HepG2 (cell line): ENCODE results near the gene RAPGEF6. TPM values are rescaled to one million over a fixed set of nuclear protein-coding genes. Genes with fewer than 3 reads are reported as not detected.

ENCODE experiments used
- ATAC-seq: fragments of 200-7000 bp; cut with Tn5 transposase; 3 replicates; pipeline ENCODE4 v1.9.1; 2020; ENCODE audit warnings: mild to moderate bottlenecking, moderate library complexity
- BruUV-seq: library from RNA; stranded (reverse); fragments of 400-500 nt; replicated peaks from 2 replicates; lab custom pipeline; 2021; lab: Mats Ljungman, UMichigan
- CTCF ChIA-PET: fragments of 300-600 bp; formaldehyde crosslinking; extraction: SDS; loops from one replicate; lab custom pipeline; 2021; ENCODE audit warnings: low total read pairs, inconsistent platforms, low intra/inter-chr PET ratio; lab: Yijun Ruan, JAX
- POLR2A ChIA-PET: fragments of 350-600 bp; sonication (Branson Sonifier 250); formaldehyde crosslinking; loops from one replicate; lab custom pipeline; 2020; ENCODE audit warnings: antibody characterized with exemption, inconsistent platforms; lab: Yijun Ruan, JAX
- DNase-seq: peaks from one replicate; pipeline ENCODE4 v3.0.0-alpha.2; 2015; ENCODE audit warnings: low spot score
- FAIRE-seq: peaks from 3 replicates; lab custom pipeline; 2011; peaks lifted over from hg19 to GRCh38; lab: Jason Lieb, UNC
- H2AFZ ChIP-seq: one replicate; pipeline ENCODE4 v1.6.1; 2011; ENCODE audit warnings: low read length, inconsistent platforms
- H3K27ac ChIP-seq: fragments of 300-600 bp; 3 replicates; pipeline ENCODE4 v1.8.0; 2011; ENCODE audit warnings: mixed run types, mild to moderate bottlenecking, mixed read lengths, low read length, inconsistent platforms; ENCODE audit not compliant: insufficient read depth; ENCODE audit errors: extremely low read length
- H3K27me3 ChIP-seq, 2 experiments: fragments of 200-600 bp in 1 of 2; 2 replicates in 1 of 2; 3 replicates in 1 of 2; pipeline versions ENCODE4 v1.6.0 to v1.8.0; 2011; ENCODE audit warnings: low read length in 2 of 2, mild to moderate bottlenecking in 2 of 2, moderate library complexity in 2 of 2, inconsistent platforms in 1 of 2; ENCODE audit not compliant: insufficient read depth in 2 of 2, control insufficient read depth in 1 of 2
- H3K36me3 ChIP-seq, 2 experiments: fragments of 200-600 bp in 1 of 2; replicated peaks in 1 of 2; 2 replicates in 1 of 2; 3 replicates in 1 of 2; pipeline versions ENCODE4 v1.5.1 to v1.8.0; 2011; ENCODE audit warnings: low read length in 2 of 2, inconsistent platforms in 1 of 2; ENCODE audit not compliant: insufficient read depth in 2 of 2, control insufficient read depth in 1 of 2
- H3K4me1 ChIP-seq: 2 replicates; pipeline ENCODE4 v1.5.1; 2012; ENCODE audit warnings: low read length, inconsistent platforms; ENCODE audit not compliant: insufficient read depth
- H3K4me2 ChIP-seq: 2 replicates; pipeline ENCODE4 v1.6.0; 2011; ENCODE audit warnings: low read depth, low read length, inconsistent platforms
- H3K4me3 ChIP-seq, 3 experiments: fragments of 200-600 bp in 1 of 3; sonication (generic), shearing (Covaris generic) in 1 of 3; replicated peaks in 1 of 3; 2 replicates each; pipeline ENCODE4 v1.5.1; 2011 to 2016; ENCODE audit warnings: low read length in 3 of 3, inconsistent platforms in 2 of 3, low read depth in 2 of 3, mild to moderate bottlenecking in 2 of 3, control low read depth in 1 of 3, mixed read lengths in 1 of 3; ENCODE audit not compliant: insufficient read depth in 1 of 3
- H3K79me2 ChIP-seq: one replicate; pipeline ENCODE4 v1.6.1; 2011; ENCODE audit warnings: low read length, inconsistent platforms; ENCODE audit not compliant: insufficient read depth
- H3K9ac ChIP-seq: 2 replicates; pipeline ENCODE4 v1.6.0; 2011; ENCODE audit warnings: mild to moderate bottlenecking, low read depth, low read length, inconsistent platforms; ENCODE audit not compliant: insufficient read depth
- H3K9me3 ChIP-seq: 2 replicates; pipeline ENCODE4 v1.5.1; 2012; ENCODE audit warnings: mild to moderate bottlenecking, low read length
- H4K20me1 ChIP-seq: 2 replicates; pipeline ENCODE4 v1.6.0; 2011; ENCODE audit warnings: inconsistent platforms, mild to moderate bottlenecking, low read length, moderate library complexity; ENCODE audit not compliant: insufficient read depth
- FOXP1 ChIP-seq, 2 experiments: fragments of 450-650 bp in 1 of 2; IDR thresholded peaks; 2 replicates each; pipeline ENCODE4 v1.6.1; 2017 to 2018; ENCODE audit warnings: antibody characterized with exemption in 1 of 2
- ZBTB43 ChIP-seq: sonication (generic); formaldehyde crosslinking; conservative IDR thresholded peaks from 2 replicates; pipeline ENCODE4 v1.4.0; 2020; ENCODE audit warnings: missing genetic modification reagents
- ZNF343 ChIP-seq: sonication (generic); formaldehyde crosslinking; IDR thresholded peaks from 2 replicates; pipeline ENCODE4 v1.4.0; 2020; ENCODE audit warnings: mild to moderate bottlenecking, missing genetic modification reagents
- ZNF552 ChIP-seq: sonication (generic); formaldehyde crosslinking; IDR thresholded peaks from 2 replicates; pipeline ENCODE4 v1.9.0; 2022; ENCODE audit warnings: missing genetic modification reagents, mild to moderate bottlenecking, borderline replicate concordance
- ZNF678 ChIP-seq: sonication (generic); formaldehyde crosslinking; IDR thresholded peaks from 2 replicates; pipeline ENCODE4 v1.4.0; 2020; ENCODE audit warnings: mild to moderate bottlenecking, missing genetic modification reagents
- WGBS: methylation state at CpG from one replicate; pipeline ENCODE4 v1.1.6; 2017; ENCODE audit warnings: low lambda C conversion rate; 5-methylcytosine and 5-hydroxymethylcytosine counted together
- in situ Hi-C: cut with HindIII; loops from 2 replicates; pipeline ENCODE4 v1.10.0; 2017; ENCODE audit warnings: low pct_unique_long_range_greater_than_20kb; ENCODE audit not compliant: extremely low pct_ligation_motif_present
- intact Hi-C: fragments of 100-400 bp; cut with micrococcal nuclease; formaldehyde crosslinking; loops from one replicate; pipeline ENCODE4 v1.10.0; 2022; ENCODE audit not compliant: unreplicated experiment
- polyA plus RNA-seq, 8 experiments: library from polyadenylated mRNA; depleted of rRNA in 3 of 8; stranded (reverse) in 7 of 8; unstranded in 1 of 8; fragments of >200 nt; fragmentation: Illumina TruSeq in 4 of 8; extraction: Trizol in 4 of 8; gene quantifications; 2 replicates each; pipeline versions ENCODE4 v1.2.1 to v1.2.3, GENCODE V29; 2011 to 2016; ENCODE audit warnings: low read depth in 4 of 8, missing spikeins in 1 of 8, mixed read lengths in 1 of 8; ENCODE audit not compliant: insufficient read depth in 1 of 8
- total RNA-seq, 5 experiments: library from RNA; depleted of rRNA; stranded (reverse); fragments of >200 nt; fragmentation: Illumina TruSeq; extraction: Trizol; gene quantifications; 2 replicates each; pipeline ENCODE4 v1.2.3, GENCODE V29; 2016; ENCODE audit warnings: low read depth in 1 of 5
- TF ChIP-seq, protein P1 (sequence below): fragments of 450-650 bp; IDR thresholded peaks from 2 replicates; pipeline ENCODE4 v1.6.1; 2017

Gene RAPGEF6
- total and polyA plus RNA-seq, 2 of the 13 experiments (the other 11 are each of a cell fraction or from before 2014, with no cell fraction given) = 7.7 to 24.6 TPM

- H3K9ac ChIP-seq = no peak overlapping the region
- BruUV-seq = no TSS peak
- TF ChIP-seq ZNF343 (CRISPR knock-in tag) (no peak), ZNF678 (no peak)
- TF ChIP-seq, all 625 proteins: peak for 0
- POLR2A ChIA-PET = no interaction called here
- H3K4me1 ChIP-seq = peaks cover 11% of the 10 kb centered on the region
- in situ Hi-C loops = no loop called here
- ATAC-seq = peak; percentile 34
- H2AFZ ChIP-seq = no peak overlapping the region
- DNase-seq = no peak
- no peak overlapping the region for H3K4me2 ChIP-seq
- peaks cover 0 to 7% of the 10 kb centered on the region in 2 experiments; a peak in 3 of 5 replicates for H3K36me3 ChIP-seq
- intact Hi-C loops = no loop called here
- WGBS = 94% methylated on average over 2 of the region's 2 CpGs
- no peak overlapping the region for H3K4me3 ChIP-seq
- no peak overlapping the region for H3K27ac ChIP-seq
- no peaks in the 10 kb centered on the region for H3K27me3 ChIP-seq
- H4K20me1 ChIP-seq = no peaks in the 10 kb centered on the region
- peaks cover 13% of the 10 kb centered on the region; the same call in 1 of the 2 replicates for H3K9me3 ChIP-seq
- FAIRE-seq = no peak
- CTCF ChIA-PET = no interaction called here
- H3K79me2 ChIP-seq = no peaks in the 10 kb centered on the region
Measured at GRCh38 chr5:131406076-131406475, 229.0 kb downstream of the RAPGEF6 start.

DNA sequence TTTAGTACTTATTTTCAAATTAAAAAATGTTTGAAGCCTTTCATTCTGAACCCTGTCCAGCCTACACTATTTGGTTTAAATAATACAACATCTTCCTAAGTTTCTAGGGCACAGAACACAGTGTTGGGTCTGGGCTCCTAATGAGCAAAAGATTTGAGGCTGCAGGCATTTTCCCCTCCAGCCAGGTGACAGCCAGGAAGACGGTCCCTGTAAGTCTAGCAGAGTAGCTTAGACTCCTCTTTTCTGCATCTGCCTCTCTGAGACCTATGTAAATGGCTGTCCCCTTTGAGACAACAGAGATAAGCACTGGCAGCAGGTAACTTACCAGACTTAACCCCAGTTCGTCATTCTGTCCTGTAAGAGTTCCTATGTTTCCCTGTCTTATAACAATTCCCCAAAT lies 229.4 kb downstream of the RAPGEF6 start:
- no peak for TF ChIP-seq ZNF552 (CRISPR knock-in tag)
- TF ChIP-seq FOXP1 (IDR thresholded peaks at IDR 0.05) = no peak
- TF ChIP-seq FOXP1 (CRISPR knock-in tag; IDR thresholded peaks at IDR 0.05) = no peak
- TF ChIP-seq ZNF678 = no peak
- TF ChIP-seq, protein P1, sequence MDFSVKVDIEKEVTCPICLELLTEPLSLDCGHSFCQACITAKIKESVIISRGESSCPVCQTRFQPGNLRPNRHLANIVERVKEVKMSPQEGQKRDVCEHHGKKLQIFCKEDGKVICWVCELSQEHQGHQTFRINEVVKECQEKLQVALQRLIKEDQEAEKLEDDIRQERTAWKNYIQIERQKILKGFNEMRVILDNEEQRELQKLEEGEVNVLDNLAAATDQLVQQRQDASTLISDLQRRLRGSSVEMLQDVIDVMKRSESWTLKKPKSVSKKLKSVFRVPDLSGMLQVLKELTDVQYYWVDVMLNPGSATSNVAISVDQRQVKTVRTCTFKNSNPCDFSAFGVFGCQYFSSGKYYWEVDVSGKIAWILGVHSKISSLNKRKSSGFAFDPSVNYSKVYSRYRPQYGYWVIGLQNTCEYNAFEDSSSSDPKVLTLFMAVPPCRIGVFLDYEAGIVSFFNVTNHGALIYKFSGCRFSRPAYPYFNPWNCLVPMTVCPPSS = no peak
- no peak for TF ChIP-seq ZBTB43 (CRISPR knock-in tag)
- intact Hi-C loops = no loop called here
- Histone ChIP-seq H3K4me3 (no peak overlapping the region), H3K36me3 (peaks cover 0 to 7% of the 10 kb centered on the region in 2 experiments; a peak in 3 of 5 replicates), H3K4me1 (peaks cover 11% of the 10 kb centered on the region), H3K27ac (no peak overlapping the region), H3K27me3 (no peaks in the 10 kb centered on the region), H2AFZ (no peak overlapping the region), H3K4me2 (no peak overlapping the region), H3K9ac (no peak overlapping the region), H3K79me2 (no peaks in the 10 kb centered on the region), H3K9me3 (peaks cover 13% of the 10 kb centered on the region; the same call in 1 of the 2 replicates), H4K20me1 (no peaks in the 10 kb centered on the region)
- no peak for DNase-seq
- no TSS peak for BruUV-seq
- POLR2A ChIA-PET = no interaction called here
- WGBS = 92% methylated on average over 2 of the region's 2 CpGs
- no peak; the same call in 2 of the 3 replicates for ATAC-seq
- no peak for FAIRE-seq
- in situ Hi-C loops = no loop called here
- CTCF ChIA-PET = no interaction called here
